GM12873 (cell line): ENCODE results near the gene GNAO1.

Source experiments
- TF ChIP-seq, protein P1 (sequence below): IDR thresholded peaks from 2 replicates; pipeline ENCODE4 v1.5.1; 2012; ENCODE audit warnings: low read depth, mild to moderate bottlenecking, moderate library complexity, low read length, control low read depth; ENCODE audit not compliant: insufficient read depth; ENCODE audit errors: missing control alignments

The GNAO1 gene

DNA sequence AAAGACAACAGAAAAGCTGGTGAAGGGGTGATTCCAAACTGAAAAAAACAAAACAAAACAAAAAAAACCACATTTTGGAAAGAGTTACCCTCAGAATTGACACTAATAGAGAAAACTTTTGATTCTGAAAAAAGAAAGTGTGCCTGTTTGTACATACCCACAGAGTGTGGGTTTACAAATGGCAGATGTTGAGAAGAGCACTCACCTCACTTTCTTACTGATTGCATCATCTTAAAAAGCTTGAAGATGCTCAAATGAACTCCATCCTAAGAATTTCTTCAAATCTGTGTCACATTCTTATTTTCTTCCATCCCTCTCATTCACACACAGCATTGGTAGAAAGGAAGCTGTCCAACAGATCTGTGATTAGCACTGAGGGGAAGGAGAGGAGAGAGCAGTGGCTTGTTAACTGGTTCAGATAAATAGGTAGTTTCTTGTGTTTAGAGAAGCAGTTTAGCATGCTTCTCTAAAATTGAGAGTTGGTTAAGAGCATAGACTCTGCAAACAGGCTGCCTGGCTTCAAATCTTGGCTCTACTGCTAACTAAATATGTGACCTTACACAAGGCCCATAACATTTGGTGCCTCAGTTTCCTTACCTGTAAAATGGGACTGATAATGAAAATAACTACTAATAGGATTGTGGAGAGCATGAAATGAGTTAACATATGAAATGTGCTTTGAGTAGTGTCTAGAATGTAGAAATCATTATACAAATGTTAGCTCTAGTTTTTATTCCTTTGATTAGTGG is 6.9 kb downstream of the GNAO1 start:
- TF ChIP-seq, protein P1, sequence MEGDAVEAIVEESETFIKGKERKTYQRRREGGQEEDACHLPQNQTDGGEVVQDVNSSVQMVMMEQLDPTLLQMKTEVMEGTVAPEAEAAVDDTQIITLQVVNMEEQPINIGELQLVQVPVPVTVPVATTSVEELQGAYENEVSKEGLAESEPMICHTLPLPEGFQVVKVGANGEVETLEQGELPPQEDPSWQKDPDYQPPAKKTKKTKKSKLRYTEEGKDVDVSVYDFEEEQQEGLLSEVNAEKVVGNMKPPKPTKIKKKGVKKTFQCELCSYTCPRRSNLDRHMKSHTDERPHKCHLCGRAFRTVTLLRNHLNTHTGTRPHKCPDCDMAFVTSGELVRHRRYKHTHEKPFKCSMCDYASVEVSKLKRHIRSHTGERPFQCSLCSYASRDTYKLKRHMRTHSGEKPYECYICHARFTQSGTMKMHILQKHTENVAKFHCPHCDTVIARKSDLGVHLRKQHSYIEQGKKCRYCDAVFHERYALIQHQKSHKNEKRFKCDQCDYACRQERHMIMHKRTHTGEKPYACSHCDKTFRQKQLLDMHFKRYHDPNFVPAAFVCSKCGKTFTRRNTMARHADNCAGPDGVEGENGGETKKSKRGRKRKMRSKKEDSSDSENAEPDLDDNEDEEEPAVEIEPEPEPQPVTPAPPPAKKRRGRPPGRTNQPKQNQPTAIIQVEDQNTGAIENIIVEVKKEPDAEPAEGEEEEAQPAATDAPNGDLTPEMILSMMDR: no peak

DNA sequence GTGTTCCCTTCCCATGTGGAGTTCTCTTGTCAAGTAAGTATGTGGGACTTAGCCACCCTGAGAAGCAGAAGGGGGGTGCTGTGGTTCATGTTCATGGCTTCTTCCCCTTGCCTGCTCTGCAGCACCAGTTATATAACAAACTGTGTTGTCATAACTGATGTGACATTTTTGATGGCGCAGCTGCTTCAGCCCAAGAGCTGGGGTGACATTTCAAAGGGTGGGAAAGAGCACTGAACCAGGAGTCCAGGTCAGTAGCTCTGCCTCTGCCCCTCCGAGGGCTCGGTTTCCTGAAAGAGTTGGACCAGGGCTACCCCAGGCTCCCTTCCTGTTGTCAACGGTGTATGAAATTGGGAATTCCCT is 7.4 kb downstream of the GNAO1 start:
- TF ChIP-seq, protein P1: no peak

DNA sequence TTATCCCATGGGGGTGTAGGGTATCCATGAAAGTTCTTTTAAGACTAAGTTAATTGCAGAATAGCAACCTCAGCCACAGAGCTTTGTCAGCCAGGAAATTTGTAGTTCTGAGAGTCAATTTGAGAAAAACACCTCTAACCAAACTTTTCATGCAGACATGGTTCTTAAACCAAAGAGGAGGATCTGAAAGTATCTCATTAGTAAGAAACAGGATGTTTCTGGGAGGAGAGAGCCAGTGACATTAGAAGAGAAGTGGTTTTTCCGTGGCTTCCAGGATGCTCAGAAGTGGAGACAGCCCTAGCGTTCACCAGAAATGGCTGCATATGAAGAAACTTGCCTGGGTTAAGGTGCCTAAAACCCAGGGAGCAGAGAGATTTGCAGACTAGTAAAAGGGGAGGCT is 7.9 kb downstream of the GNAO1 start:
- TF ChIP-seq, protein P1: no peak

DNA sequence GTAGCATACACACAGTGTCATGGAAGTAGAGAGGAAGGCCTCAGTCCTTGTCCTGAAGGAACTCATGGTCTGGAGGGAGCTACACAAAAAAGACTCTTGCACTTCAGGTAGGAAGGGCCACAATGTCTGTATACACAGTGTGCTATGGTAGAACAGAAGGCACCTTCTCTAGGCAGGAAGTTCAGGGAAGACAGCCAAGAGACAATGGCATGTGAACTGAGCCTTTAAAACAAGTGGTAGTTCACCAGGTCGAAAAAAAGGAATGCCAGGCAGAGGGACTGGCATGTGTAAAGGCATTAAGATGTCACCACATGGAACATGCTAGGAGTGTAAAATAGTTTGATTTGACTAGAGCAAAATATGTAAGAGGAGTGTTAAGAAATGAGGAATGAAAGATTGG is 9.7 kb downstream of the GNAO1 start:
- TF ChIP-seq, protein P1: no peak

DNA sequence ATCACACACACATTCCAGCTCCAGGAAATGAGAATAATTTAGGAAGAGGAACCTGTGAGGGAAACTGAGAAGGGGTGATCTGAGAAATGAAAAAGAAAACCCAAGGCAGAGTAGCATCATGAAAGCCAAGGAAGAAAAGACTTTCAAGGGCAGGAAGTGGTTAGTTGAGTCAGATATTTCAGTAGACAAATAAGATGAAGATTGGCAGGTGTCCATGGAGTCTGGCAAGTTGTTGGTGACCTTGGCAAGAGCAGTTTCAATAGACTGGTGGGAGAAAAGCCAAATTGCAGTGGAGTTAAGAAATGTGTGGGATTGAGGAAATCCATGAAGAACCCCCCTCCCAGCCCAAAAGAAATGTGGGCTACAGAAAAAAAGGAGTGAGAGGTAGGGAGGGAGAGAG is 10.7 kb downstream of the GNAO1 start:
- TF ChIP-seq, protein P1: no peak

DNA sequence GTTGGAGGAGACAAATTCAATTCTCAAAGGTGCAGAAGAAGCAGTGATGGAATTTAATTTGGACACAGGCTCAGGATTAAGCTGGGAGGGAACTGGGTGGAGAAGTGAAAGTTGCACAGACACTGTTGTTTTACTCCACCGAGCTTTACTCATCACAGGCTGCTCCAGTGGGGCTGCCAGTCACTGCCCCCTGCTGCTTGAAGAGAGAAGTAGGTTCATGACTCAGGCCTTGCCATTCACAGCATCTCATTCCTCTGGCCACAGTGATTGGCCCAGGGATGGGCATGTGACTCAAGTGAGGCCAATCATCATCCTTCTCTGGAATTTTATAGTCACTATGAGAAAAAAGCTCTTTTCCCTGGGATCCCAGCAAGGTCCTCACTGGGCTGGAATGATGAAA is 11.8 kb downstream of the GNAO1 start:
- TF ChIP-seq, protein P1: peak; percentile 73

DNA sequence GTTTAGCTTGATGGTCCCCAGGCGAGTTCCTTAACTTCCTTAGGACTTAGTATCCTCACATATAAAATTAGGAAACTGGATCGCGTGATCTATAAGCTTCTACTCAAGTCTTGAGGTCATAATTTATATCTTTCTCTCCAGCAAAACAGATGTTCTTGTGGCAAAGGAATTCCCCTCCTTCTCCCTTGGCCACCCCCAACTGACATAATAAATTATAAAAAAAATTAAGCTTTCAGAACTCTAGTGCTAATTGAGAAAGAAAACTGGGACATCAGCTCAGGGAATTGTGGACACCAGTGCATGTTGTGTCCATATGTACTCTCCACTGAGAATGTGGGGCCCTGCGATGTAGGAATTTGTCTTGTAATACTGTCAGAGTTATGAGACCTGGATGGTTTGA is 13.5 kb downstream of the GNAO1 start:
- TF ChIP-seq, protein P1: no peak

DNA sequence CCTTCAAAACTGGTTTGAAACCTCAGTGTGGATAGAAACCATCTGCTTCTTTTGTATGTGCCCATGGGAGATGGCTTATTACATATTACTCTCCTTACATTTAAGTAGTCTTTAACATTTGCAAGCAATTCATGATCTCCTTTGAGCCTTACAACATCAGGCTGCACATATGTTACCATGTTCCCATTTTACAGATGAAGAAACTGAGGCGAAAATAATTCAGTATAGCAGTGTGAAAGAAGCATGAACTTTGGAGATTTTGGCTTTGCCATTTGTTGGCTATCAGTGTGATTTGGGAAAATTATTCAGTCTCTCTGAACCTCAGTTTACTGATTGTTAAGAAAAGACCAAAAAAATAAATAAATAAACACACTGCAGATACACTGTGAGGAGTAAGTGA is 15.7 kb downstream of the GNAO1 start:
- TF ChIP-seq, protein P1: no peak
